ENCODE measurements around the gene FEN1.

GRCh38 chr11:61832754-61833153 is 40.0 kb downstream of the FEN1 start:
- TF ChIP-seq, protein P1, sequence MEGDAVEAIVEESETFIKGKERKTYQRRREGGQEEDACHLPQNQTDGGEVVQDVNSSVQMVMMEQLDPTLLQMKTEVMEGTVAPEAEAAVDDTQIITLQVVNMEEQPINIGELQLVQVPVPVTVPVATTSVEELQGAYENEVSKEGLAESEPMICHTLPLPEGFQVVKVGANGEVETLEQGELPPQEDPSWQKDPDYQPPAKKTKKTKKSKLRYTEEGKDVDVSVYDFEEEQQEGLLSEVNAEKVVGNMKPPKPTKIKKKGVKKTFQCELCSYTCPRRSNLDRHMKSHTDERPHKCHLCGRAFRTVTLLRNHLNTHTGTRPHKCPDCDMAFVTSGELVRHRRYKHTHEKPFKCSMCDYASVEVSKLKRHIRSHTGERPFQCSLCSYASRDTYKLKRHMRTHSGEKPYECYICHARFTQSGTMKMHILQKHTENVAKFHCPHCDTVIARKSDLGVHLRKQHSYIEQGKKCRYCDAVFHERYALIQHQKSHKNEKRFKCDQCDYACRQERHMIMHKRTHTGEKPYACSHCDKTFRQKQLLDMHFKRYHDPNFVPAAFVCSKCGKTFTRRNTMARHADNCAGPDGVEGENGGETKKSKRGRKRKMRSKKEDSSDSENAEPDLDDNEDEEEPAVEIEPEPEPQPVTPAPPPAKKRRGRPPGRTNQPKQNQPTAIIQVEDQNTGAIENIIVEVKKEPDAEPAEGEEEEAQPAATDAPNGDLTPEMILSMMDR (IDR thresholded peaks at IDR 0.05; ENCODE audit: low read length) = no peak
- TF ChIP-seq EZH2 (IDR thresholded peaks at IDR 0.05; ENCODE audit: borderline replicate concordance, low read length) = no peak

Data from OCI-LY1 (cell line).